MM.1S (cell line): ENCODE results near the gene GID8.

Experiments used
- DNase-seq: peaks from one replicate; pipeline ENCODE4 v3.0.0-alpha.2; 2015
- H2AFZ ChIP-seq: fragments of 300-600 bp; sonication (generic); 2 replicates; pipeline ENCODE4 v1.6.0; 2016; ENCODE audit warnings: antibody characterized with exemption, low read length
- H3F3A ChIP-seq: fragments of 300-600 bp; sonication (generic); 2 replicates; pipeline ENCODE4 v1.6.1; 2016; ENCODE audit warnings: mild to moderate bottlenecking, antibody characterized with exemption, low read length, moderate library complexity, mixed read lengths; ENCODE audit not compliant: insufficient read depth
- H3K27ac ChIP-seq: fragments of 300-600 bp; sonication (generic); 2 replicates; pipeline ENCODE4 v1.5.1; 2016; ENCODE audit warnings: mild to moderate bottlenecking, low read length
- H3K27me3 ChIP-seq: fragments of 300-600 bp; sonication (generic); replicated peaks from 2 replicates; pipeline ENCODE4 v1.6.0; 2016; ENCODE audit warnings: low read length; ENCODE audit not compliant: insufficient read depth
- H3K36me3 ChIP-seq: fragments of 300-600 bp; sonication (generic); replicated peaks from 2 replicates; pipeline ENCODE4 v1.6.1; 2016; ENCODE audit warnings: mild to moderate bottlenecking, low read length, mixed read lengths; ENCODE audit not compliant: insufficient read depth
- H3K4me1 ChIP-seq: fragments of 300-600 bp; sonication (generic); 2 replicates; pipeline ENCODE4 v1.6.1; 2016; ENCODE audit warnings: low read length, mixed read lengths
- H3K4me2 ChIP-seq: fragments of 300-600 bp; sonication (generic); 2 replicates; pipeline ENCODE4 v1.6.0; 2016; ENCODE audit warnings: low read depth, low read length
- H3K4me3 ChIP-seq: fragments of 300-600 bp; sonication (generic); 2 replicates; pipeline ENCODE4 v1.5.1; 2016; ENCODE audit warnings: low read length, mixed read lengths
- H3K79me2 ChIP-seq: fragments of 300-600 bp; sonication (generic); 2 replicates; pipeline ENCODE4 v1.6.1; 2016; ENCODE audit warnings: mixed run types, low read length, mixed read lengths
- H3K9ac ChIP-seq: fragments of 300-600 bp; sonication (generic); 2 replicates; pipeline ENCODE4 v1.6.1; 2016; ENCODE audit warnings: low read length, mixed read lengths
- H3K9me2 ChIP-seq: fragments of 300-600 bp; sonication (generic); replicated peaks from 2 replicates; pipeline ENCODE4 v1.6.1; 2016; ENCODE audit warnings: mild to moderate bottlenecking, low read length, mixed read lengths; ENCODE audit not compliant: insufficient read depth
- H3K9me3 ChIP-seq: fragments of 300-600 bp; sonication (generic); replicated peaks from 2 replicates; pipeline ENCODE4 v1.6.1; 2016; ENCODE audit warnings: mild to moderate bottlenecking, low read length, mixed read lengths; ENCODE audit not compliant: insufficient read depth
- H4K20me1 ChIP-seq: fragments of 300-600 bp; sonication (generic); 2 replicates; pipeline ENCODE4 v1.6.1; 2016; ENCODE audit warnings: mild to moderate bottlenecking, low read length, moderate library complexity, mixed read lengths; ENCODE audit not compliant: insufficient read depth
- CTCF ChIP-seq: fragments of 300-600 bp; sonication (generic); IDR thresholded peaks from 2 replicates; pipeline ENCODE4 v1.5.1; 2016; ENCODE audit warnings: antibody characterized with exemption, low read length, mixed read lengths
- EZH2 ChIP-seq: fragments of 300-600 bp; sonication (generic); optimal IDR thresholded peaks from 2 replicates; pipeline ENCODE3; 2017; ENCODE audit warnings: low read depth, mild to moderate bottlenecking, antibody characterized with exemption, low read length, mixed read lengths
- EZH2phosphoT487 ChIP-seq: fragments of 300-600 bp; sonication (generic); IDR thresholded peaks from 2 replicates; pipeline ENCODE4 v1.6.1; 2018; ENCODE audit warnings: antibody characterized with exemption, low read length

The GID8 gene

GRCh38 chr20:62926229-62927127 is 11.5 kb upstream of the GID8 start, which contains the start of gene DIDO1:
TSS of gene DIDO1 (minus strand) at chr20:62926505.
- TF ChIP-seq EZH2 (no peak), CTCF (peak; percentile 30), EZH2phosphoT487 (no peak)
- Histone ChIP-seq H3F3A (peaks cover 8% of the 10 kb centered on the region; the same call in 1 of the 2 replicates), H3K9ac (peak within 1 kb of the TSS; percentile 95), H4K20me1 (peaks cover 39% of the 10 kb centered on the region), H3K36me3 (no peaks in the 10 kb centered on the region), H3K9me3 (no peaks in the 10 kb centered on the region), H2AFZ (peak within 1 kb of the TSS; percentile 36), H3K79me2 (peaks cover 94% of the 10 kb centered on the region), H3K27ac (peak within 1 kb of the TSS; percentile 83), H3K27me3 (no peaks in the 10 kb centered on the region), H3K4me2 (peak within 1 kb of the TSS; percentile 88), H3K4me1 (peaks cover 13% of the 10 kb centered on the region), H3K9me2 (no peaks in the 10 kb centered on the region), H3K4me3 (peak within 1 kb of the TSS; percentile 82)
- DNase-seq, result peak; percentile 94

- H3K27ac ChIP-seq, result peak overlapping the region; percentile 83; the same call in 1 of the 2 replicates
- H3K4me1 ChIP-seq, result peaks cover 13% of the 10 kb centered on the region
- no peaks in the 10 kb centered on the region; the same call in 1 of the 2 replicates for H3K36me3 ChIP-seq
- peaks cover 8% of the 10 kb centered on the region; the same call in 1 of the 2 replicates for H3F3A ChIP-seq
- H3K9me3 ChIP-seq, result no peaks in the 10 kb centered on the region
- peak overlapping the region; percentile 82 for H3K4me3 ChIP-seq
- no peaks in the 10 kb centered on the region for H3K9me2 ChIP-seq
- peak overlapping the region; percentile 95; the same call in 1 of the 2 replicates for H3K9ac ChIP-seq
- no peak for DNase-seq
- no peaks in the 10 kb centered on the region for H3K27me3 ChIP-seq
- TF ChIP-seq CTCF (no peak), EZH2phosphoT487 (no peak), EZH2 (no peak)
- H2AFZ ChIP-seq, result no peak overlapping the region
- H3K79me2 ChIP-seq, result peaks cover 95% of the 10 kb centered on the region
- H3K4me2 ChIP-seq, result peak overlapping the region; percentile 62
- H4K20me1 ChIP-seq, result peaks cover 33% of the 10 kb centered on the region
Measured at GRCh38 chr20:62927128-62927705, 10.7 kb upstream of the GID8 start.

GRCh38 chr20:62928246-62928939 is 9.6 kb upstream of the GID8 start:
- peaks cover 13% of the 10 kb centered on the region for H3K4me1 ChIP-seq
- peaks cover 8% of the 10 kb centered on the region; the same call in 1 of the 2 replicates for H3F3A ChIP-seq
- H3K36me3 ChIP-seq, result no peaks in the 10 kb centered on the region; the same call in 1 of the 2 replicates
- H2AFZ ChIP-seq, result no peak overlapping the region
- no peak overlapping the region for H3K4me2 ChIP-seq
- H3K9me2 ChIP-seq, result no peaks in the 10 kb centered on the region
- H3K27me3 ChIP-seq, result no peaks in the 10 kb centered on the region
- H4K20me1 ChIP-seq, result peaks cover 25% of the 10 kb centered on the region
- peaks cover 95% of the 10 kb centered on the region for H3K79me2 ChIP-seq
- TF ChIP-seq CTCF (no peak), EZH2 (no peak), EZH2phosphoT487 (no peak)
- H3K27ac ChIP-seq, result no peak overlapping the region
- no peaks in the 10 kb centered on the region for H3K9me3 ChIP-seq
- no peak overlapping the region for H3K9ac ChIP-seq
- no peak overlapping the region for H3K4me3 ChIP-seq
- DNase-seq, result no peak
